HepG2 (cell line): ENCODE results near the gene IL1RAPL2.

Experiments used
- BRD4 ChIP-seq: sonication (generic); formaldehyde crosslinking; IDR thresholded peaks from 2 replicates; pipeline ENCODE4 v1.4.0; 2020; ENCODE audit warnings: missing genetic modification reagents
- CREB3 ChIP-seq: sonication (generic); formaldehyde crosslinking; IDR thresholded peaks from 2 replicates; pipeline ENCODE4 v1.5.0; 2020; ENCODE audit warnings: missing genetic modification reagents
- ESRRA ChIP-seq: sonication (generic); formaldehyde crosslinking; IDR thresholded peaks from 2 replicates; pipeline ENCODE4 v1.5.1; 2020; ENCODE audit warnings: mild to moderate bottlenecking, low read depth, missing genetic modification reagents
- THAP8 ChIP-seq: sonication (generic); formaldehyde crosslinking; IDR thresholded peaks from 2 replicates; pipeline ENCODE4 v1.5.1; 2020; ENCODE audit warnings: missing genetic modification reagents, mild to moderate bottlenecking, borderline replicate concordance

- no peak for TF ChIP-seq BRD4 (CRISPR knock-in tag)
- TF ChIP-seq CREB3 (CRISPR knock-in tag): no peak
- no peak for TF ChIP-seq THAP8 (CRISPR knock-in tag)
- no peak for TF ChIP-seq ESRRA
These were observed 103.1 kb downstream of the IL1RAPL2 start for GRCh38 chrX:104669063-104669462.
